GM18858 (cell line): Measurements from ENCODE around the gene ZNF488.

Source experiments
- ATAC-seq: cut with Tn5 transposase; IDR thresholded peaks from one replicate; pipeline ENCODE4 v1.9.1; 2021; ENCODE audit not compliant: unreplicated experiment

Gene ZNF488

DNA sequence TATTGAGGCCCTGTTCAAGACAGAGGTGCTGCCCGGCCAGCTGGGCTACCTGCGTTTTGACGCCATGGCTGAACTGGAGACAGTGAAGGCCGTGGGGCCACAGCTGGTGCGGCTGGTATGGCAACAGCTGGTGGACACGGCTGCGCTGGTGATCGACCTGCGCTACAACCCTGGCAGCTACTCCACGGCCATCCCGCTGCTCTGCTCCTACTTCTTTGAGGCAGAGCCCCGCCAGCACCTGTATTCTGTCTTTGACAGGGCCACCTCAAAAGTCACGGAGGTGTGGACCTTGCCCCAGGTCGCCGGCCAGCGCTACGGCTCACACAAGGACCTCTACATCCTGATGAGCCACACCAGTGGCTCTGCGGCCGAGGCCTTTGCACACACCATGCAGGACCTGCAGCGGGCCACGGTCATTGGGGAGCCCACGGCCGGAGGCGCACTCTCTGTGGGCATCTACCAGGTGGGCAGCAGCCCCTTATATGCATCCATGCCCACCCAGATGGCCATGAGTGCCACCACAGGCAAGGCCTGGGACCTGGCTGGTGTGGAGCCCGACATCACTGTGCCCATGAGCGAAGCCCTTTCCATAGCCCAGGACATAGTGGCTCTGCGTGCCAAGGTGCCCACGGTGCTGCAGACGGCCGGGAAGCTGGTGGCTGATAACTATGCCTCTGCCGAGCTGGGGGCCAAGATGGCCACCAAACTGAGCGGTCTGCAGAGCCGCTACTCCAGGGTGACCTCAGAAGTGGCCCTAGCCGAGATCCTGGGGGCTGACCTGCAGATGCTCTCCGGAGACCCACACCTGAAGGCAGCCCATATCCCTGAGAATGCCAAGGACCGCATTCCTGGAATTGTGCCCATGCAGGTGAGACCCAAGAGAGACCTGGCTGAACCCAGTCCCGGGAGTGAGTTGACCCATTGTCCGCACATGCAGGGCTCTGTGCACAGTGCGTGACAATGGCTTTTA, 33.1 kb downstream of the ZNF488 start:
- no peak for ATAC-seq

GRCh38 chr10:47349941-47350371, 34.1 kb downstream of the ZNF488 start:
- ATAC-seq: no peak

DNA sequence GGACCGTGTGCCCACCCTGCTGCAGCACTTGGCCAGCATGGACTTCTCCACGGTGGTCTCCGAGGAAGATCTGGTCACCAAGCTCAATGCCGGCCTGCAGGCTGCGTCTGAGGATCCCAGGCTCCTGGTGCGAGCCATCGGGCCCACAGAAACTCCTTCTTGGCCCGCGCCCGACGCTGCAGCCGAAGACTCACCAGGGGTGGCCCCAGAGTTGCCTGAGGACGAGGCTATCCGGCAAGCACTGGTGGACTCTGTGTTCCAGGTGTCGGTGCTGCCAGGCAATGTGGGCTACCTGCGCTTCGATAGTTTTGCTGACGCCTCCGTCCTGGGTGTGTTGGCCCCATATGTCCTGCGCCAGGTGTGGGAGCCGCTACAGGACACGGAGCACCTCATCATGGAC, 34.6 kb downstream of the ZNF488 start:
- no peak for ATAC-seq

GRCh38 chr10:47348661-47349470, 35.2 kb downstream of the ZNF488 start:
- ATAC-seq: no peak

- no peak for ATAC-seq
Observed at GRCh38 chr10:47348138-47348651, 35.9 kb downstream of the ZNF488 start, which contains the start of gene RBP3. Gene RBP3, plus strand, starts transcription at chr10:47348363. Its CDS starts 122 bp downstream, at chr10:47348485.

DNA sequence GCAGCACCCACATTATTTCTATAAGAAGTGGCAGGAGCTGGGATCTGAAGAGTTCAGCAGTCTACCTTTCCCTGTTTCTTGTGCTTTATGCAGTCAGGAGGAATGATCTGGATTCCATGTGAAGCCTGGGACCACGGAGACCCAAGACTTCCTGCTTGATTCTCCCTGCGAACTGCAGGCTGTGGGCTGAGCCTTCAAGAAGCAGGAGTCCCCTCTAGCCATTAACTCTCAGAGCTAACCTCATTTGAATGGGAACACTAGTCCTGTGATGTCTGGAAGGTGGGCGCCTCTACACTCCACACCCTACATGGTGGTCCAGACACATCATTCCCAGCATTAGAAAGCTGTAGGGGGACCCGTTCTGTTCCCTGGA, 36.8 kb downstream of the ZNF488 start:
- ATAC-seq: no peak

GRCh38 chr10:47346581-47347302, 37.4 kb downstream of the ZNF488 start:
- no peak for ATAC-seq

GRCh38 chr10:47344996-47345870, 38.9 kb downstream of the ZNF488 start:
- ATAC-seq: no peak

- no peak for ATAC-seq
Observed at GRCh38 chr10:47340608-47341170, 43.4 kb downstream of the ZNF488 start.

- ATAC-seq: no peak
Observed at GRCh38 chr10:47339759-47340607, 44.1 kb downstream of the ZNF488 start.

DNA sequence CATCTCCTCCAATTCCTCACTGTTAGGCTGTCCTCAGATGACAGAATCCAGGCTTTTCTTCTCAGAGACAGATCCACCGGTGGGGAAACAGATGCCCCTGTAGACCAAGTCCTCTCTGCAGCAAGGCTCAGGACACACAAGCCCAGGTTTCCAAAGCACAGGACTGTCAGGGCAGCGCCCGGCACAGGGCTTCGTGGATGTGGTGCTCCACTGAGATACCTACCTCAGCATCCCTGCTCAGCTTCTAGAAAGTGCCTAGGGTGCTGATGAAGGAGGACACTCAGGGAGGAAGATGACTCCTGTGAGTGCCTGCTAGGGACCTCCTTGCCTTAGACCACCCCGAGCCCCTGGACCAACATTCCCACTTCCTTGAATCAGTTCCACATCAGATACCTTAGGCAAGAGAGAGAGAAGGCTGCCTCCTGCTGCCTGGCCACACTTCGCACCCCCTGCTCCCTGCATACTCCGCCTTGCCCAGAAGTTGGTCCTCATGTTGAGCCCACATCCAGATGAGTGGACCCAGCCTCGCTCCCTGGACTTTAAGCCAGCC, 44.8 kb downstream of the ZNF488 start:
- no peak for ATAC-seq

DNA sequence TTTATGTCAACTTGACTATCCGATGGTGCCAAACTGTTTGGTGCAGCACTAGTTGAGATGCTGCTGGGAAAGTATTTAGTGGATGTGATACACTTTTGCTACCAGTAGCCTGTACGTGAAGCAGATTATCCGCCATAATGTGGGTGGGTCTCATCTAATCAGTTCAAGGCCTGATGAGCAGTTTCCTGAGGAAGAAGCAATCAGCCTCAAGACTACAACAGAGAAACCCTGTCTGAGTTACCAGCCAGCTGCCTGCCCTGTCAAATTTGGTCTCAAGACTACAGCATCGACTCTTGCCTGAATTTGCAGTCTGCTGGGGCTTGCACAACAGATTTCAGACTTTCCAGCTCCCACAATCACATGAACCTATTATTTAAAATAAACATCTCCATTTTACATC, 46.8 kb downstream of the ZNF488 start:
- ATAC-seq: no peak

DNA sequence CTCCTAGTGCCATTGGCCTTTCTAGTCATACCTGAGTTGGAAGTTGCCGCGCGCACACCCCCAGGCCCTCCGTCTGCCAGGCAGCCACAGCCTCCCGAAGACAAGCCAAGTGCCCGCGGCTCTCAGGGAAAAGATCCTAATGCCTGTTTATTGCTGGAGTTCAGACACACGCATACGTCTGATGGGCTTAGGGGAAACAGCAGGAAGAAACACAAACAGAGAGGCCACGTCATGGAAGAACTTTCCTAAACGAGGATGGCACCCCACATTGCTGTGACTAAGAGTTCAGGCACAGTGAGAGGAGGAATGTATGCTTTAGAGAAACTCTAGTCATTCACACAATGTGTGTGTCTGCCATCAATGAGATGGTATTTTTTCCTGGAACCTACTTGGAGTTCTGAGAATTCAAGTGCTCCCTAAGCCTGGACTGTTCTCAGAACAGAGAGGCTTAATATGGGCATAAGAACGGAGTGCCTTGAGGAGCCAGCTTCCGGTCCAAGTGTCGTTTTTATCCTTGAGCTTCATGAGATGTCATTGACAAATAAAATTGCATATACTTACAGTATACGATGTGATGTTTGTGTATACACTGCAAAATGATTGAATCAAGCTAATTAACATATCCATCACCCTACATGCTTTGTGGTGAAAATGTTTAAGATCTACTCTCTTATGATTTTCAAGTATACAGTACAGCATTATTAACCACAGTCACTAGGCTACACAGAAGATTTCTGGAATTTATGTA, 47.5 kb downstream of the ZNF488 start:
- no peak for ATAC-seq

DNA sequence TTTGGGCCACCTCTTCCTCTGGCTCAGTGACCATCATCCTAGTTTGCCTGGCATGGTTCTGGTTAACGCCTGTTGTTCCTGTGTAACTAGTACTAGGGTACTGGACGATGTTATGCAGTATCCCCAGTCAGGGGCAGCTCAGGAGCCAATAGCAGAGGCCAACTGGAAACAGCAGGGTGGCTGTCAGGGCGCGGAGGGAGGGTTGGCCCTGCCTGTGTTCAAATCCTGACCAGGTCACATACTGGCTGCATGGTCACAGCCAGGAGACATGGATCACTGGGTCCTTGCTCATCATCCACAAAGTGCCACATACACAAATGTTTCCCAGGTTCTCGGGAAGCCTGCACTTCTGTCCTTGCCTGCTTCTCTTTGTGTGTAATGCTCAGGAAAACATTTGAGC, 48.2 kb downstream of the ZNF488 start:
- ATAC-seq: no peak

- no peak for ATAC-seq
Observed at GRCh38 chr10:47334466-47335295, 49.4 kb downstream of the ZNF488 start.

GRCh38 chr10:47333532-47333931, 50.6 kb downstream of the ZNF488 start:
- ATAC-seq: no peak

DNA sequence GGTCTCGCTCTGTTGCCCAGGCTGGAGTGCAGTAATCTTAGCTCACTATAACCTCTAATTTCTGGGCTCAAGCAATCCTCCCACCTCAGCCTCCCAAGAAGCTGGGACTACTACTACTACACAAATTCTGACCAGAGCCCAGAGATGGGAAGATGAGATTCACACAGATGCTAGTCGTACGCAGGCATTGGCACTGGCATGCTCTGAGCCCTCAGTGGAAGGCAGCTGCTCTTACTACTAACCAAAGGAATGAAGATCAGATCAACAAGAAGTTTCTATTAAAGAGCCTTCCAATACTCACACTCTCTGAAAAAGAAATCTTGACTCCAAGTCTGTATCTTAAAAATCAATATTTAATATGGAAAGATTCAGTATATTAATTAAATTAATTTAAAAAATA, 51.1 kb downstream of the ZNF488 start:
- ATAC-seq: no peak
